HG03159 (cell line): ENCODE data around the gene CCNL2.
"Not testable (repeated sequence)": the region's sequence is repeated elsewhere in the genome, so short reads cannot be mapped to it uniquely, and the experiment has no call there.

ENCODE experiments used
- ATAC-seq: cut with Tn5 transposase; IDR thresholded peaks from one replicate; pipeline ENCODE4 v1.9.1; 2021; ENCODE audit warnings: mild to moderate bottlenecking, moderate library complexity; ENCODE audit not compliant: unreplicated experiment

The CCNL2 gene

GRCh38 chr1:1432951-1433803 lies 34.0 kb upstream of the CCNL2 start:
- no peak for ATAC-seq

- no peak for ATAC-seq
These were observed 33.3 kb upstream of the CCNL2 start for GRCh38 chr1:1432274-1432950.

- ATAC-seq, result no peak
These were observed 32.7 kb upstream of the CCNL2 start for GRCh38 chr1:1431845-1432273.

- ATAC-seq, result no peak
These were observed 32.1 kb upstream of the CCNL2 start for GRCh38 chr1:1430992-1431844.

- no peak for ATAC-seq
These were observed 31.2 kb upstream of the CCNL2 start for GRCh38 chr1:1430114-1430982.

- no peak for ATAC-seq
These were observed 30.5 kb upstream of the CCNL2 start for GRCh38 chr1:1429671-1430073.

- not testable (repeated sequence) for ATAC-seq
These were observed 29.8 kb upstream of the CCNL2 start for GRCh38 chr1:1428967-1429366.

- no peak for ATAC-seq
These were observed 29.0 kb upstream of the CCNL2 start for GRCh38 chr1:1428174-1428573.

- no peak for ATAC-seq
These were observed 28.6 kb upstream of the CCNL2 start for GRCh38 chr1:1427820-1428148.

- no peak for ATAC-seq
These were observed 28.1 kb upstream of the CCNL2 start for GRCh38 chr1:1427106-1427819.

- ATAC-seq, result no peak
These were observed 27.5 kb upstream of the CCNL2 start for GRCh38 chr1:1426496-1427105.

- no peak for ATAC-seq
These were observed 26.8 kb upstream of the CCNL2 start for GRCh38 chr1:1425753-1426495.

GRCh38 chr1:1425426-1425752 lies 26.3 kb upstream of the CCNL2 start:
- ATAC-seq, result no peak

- ATAC-seq, result no peak
These were observed 25.6 kb upstream of the CCNL2 start for GRCh38 chr1:1424707-1425106.

- ATAC-seq, result no peak
These were observed 24.1 kb upstream of the CCNL2 start for GRCh38 chr1:1423245-1423597.

GRCh38 chr1:1422465-1423244 lies 23.5 kb upstream of the CCNL2 start:
- ATAC-seq, result no peak

GRCh38 chr1:1421907-1422464 lies 22.9 kb upstream of the CCNL2 start:
- no peak for ATAC-seq
